Esophagus muscularis mucosa (tissue), 4 donors: Measurements from ENCODE around the gene KRT74. TPM values are rescaled to one million over a fixed set of nuclear protein-coding genes. Genes with fewer than 3 reads are reported as not detected.
"Not testable (repeated sequence)": the region's sequence is repeated elsewhere in the genome, so short reads cannot be mapped to it uniquely, and the experiment has no call there.

Source experiments
- DNase-seq: peaks from one replicate; pipeline ENCODE4 v3.0.0-alpha.2; 2017; ENCODE audit errors: extremely low spot score
- H3K27ac ChIP-seq, 4 donors: fragments of 200-600 bp; sonication (generic); replicated peaks in 1 of 4; 1 replicate in 3 of 4; 2 replicates in 1 of 4; pipeline ENCODE4 v1.5.1; 2016 to 2019; ENCODE audit warnings: mild to moderate bottlenecking in 1 of 4
- H3K27me3 ChIP-seq, 4 donors: fragments of 200-600 bp; sonication (generic); one replicate each; pipeline versions ENCODE4 v1.5.1 to v1.6.0; 2016 to 2019
- H3K36me3 ChIP-seq, 4 donors: fragments of 200-600 bp; sonication (generic); one replicate each; pipeline ENCODE4 v1.5.1; 2016 to 2019
- H3K4me1 ChIP-seq, 4 donors: fragments of 200-600 bp; sonication (generic); one replicate each; pipeline ENCODE4 v1.5.1; 2016 to 2019
- H3K4me3 ChIP-seq, 4 donors: fragments of 200-600 bp; sonication (generic); 1 replicate in 2 of 4; 2 replicates in 2 of 4; pipeline ENCODE4 v1.5.1; 2016 to 2019; ENCODE audit warnings: mild to moderate bottlenecking in 4 of 4, moderate library complexity in 1 of 4
- H3K9me3 ChIP-seq, 4 donors: fragments of 200-600 bp; sonication (generic); 1 replicate in 3 of 4; 2 replicates in 1 of 4; pipeline ENCODE4 v1.5.1; 2016 to 2019
- EP300 ChIP-seq: sonication (generic); formaldehyde crosslinking; IDR thresholded peaks from one replicate; pipeline ENCODE4 v1.6.1; 2017; ENCODE audit warnings: antibody characterized with exemption
- POLR2A ChIP-seq: fragments of 450-650 bp; IDR thresholded peaks from one replicate; pipeline ENCODE4 v1.6.1; 2017; ENCODE audit warnings: antibody characterized with exemption, moderate library complexity, mild to moderate bottlenecking, low read depth
- POLR2AphosphoS5 ChIP-seq, 2 donors: sonication (generic); formaldehyde crosslinking; IDR thresholded peaks; one replicate each; pipeline ENCODE4 v1.6.1; 2017; ENCODE audit warnings: antibody characterized with exemption in 2 of 2
- WGBS: methylation state at CpG from one replicate; pipeline ENCODE4 v1.1.5; 2018; 5-methylcytosine and 5-hydroxymethylcytosine counted together
- intact Hi-C: fragments of 100-400 bp; cut with DNase I; formaldehyde crosslinking; loops from one replicate; pipeline ENCODE4 v1.15.1; 2023
- total RNA-seq, 4 donors: library from RNA; depleted of rRNA; stranded (reverse); fragments of >200 nt; gene quantifications; one replicate each; pipeline versions ENCODE4 v1.1.0 to v1.2.1, GENCODE V29; 2016
- TF ChIP-seq, protein P1 (sequence below), 3 experiments: fragments of 200-600 bp in 2 of 3; fragments of 450-650 bp in 1 of 3; sonication (generic) in 2 of 3; IDR thresholded peaks; one replicate each; pipeline ENCODE4 v1.5.1; 2017 to 2019; ENCODE audit warnings: antibody characterized with exemption in 3 of 3, mild to moderate bottlenecking in 2 of 3, moderate library complexity in 1 of 3

The KRT74 gene
- total RNA-seq, 4 donors from 2014 or later, result not detected

DNA sequence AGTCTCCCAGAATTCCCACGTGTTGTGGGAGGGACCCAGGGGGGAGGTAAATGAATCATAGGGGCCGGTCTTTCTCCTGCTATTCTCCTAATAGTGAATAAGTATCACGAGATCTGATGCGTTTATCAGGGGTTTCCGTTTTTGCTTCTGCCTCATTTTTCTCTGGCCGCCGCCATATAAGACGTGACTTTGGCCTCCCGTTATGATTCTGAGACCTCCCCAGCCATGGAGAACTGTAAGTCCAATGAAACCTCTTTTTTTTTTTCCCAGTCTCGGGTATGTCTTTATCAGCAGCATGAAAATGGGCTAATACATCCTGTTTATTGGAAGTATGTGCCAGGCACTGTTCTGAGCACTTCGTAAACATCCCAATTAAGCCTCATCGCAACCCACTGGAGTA lies 26.8 kb upstream of the KRT74 start:
- whole genome bisulfite sequencing, result 84% methylated on average over 12 of the region's 12 CpGs
- Histone ChIP-seq H3K36me3 (no peaks in the 10 kb centered on the region), H3K4me1 (no peaks in the 10 kb centered on the region), H3K27me3 (peaks cover 0 to 56% (median 9%) of the 10 kb centered on the region in 4 donors), H3K9me3 (no peaks in the 10 kb centered on the region), H3K4me3 (no peak overlapping the region), H3K27ac (no peak overlapping the region)
- DNase-seq, result peak; percentile 29
- intact Hi-C loops, result no loop called here
- TF ChIP-seq EP300 (no peak), POLR2A (no peak), POLR2AphosphoS5 (IDR thresholded peaks at IDR 0.05) (no peak)
- TF ChIP-seq, protein P1, sequence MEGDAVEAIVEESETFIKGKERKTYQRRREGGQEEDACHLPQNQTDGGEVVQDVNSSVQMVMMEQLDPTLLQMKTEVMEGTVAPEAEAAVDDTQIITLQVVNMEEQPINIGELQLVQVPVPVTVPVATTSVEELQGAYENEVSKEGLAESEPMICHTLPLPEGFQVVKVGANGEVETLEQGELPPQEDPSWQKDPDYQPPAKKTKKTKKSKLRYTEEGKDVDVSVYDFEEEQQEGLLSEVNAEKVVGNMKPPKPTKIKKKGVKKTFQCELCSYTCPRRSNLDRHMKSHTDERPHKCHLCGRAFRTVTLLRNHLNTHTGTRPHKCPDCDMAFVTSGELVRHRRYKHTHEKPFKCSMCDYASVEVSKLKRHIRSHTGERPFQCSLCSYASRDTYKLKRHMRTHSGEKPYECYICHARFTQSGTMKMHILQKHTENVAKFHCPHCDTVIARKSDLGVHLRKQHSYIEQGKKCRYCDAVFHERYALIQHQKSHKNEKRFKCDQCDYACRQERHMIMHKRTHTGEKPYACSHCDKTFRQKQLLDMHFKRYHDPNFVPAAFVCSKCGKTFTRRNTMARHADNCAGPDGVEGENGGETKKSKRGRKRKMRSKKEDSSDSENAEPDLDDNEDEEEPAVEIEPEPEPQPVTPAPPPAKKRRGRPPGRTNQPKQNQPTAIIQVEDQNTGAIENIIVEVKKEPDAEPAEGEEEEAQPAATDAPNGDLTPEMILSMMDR (IDR thresholded peaks at IDR 0.05), result no peak

DNA sequence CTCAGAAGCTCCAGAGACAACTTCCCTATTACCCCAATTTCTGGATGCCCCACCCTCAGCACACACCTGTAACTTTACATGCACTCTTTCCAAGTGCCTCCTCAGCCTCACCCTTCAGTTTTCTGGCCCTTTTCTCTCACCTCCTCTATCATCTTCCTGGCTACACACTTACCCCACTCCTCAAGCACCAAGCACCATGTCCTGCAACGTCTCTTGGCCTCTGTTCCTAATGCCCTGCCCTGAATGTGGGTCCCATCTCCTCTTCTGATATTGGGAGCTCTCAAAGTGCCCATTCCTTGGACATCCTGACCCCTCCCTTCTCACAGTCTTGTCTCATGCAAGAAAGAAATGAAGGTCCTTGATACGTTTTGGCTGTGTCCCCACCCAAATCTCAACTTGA lies 26.4 kb upstream of the KRT74 start:
- Histone ChIP-seq H3K4me1 (no peaks in the 10 kb centered on the region), H3K9me3 (no peaks in the 10 kb centered on the region), H3K4me3 (no peak overlapping the region), H3K27me3 (peaks cover 0 to 55% (median 9%) of the 10 kb centered on the region in 4 donors), H3K36me3 (no peaks in the 10 kb centered on the region), H3K27ac (no peak overlapping the region)
- peak; percentile 53 for DNase-seq
- TF ChIP-seq EP300, result no peak
- TF ChIP-seq, protein P1 (IDR thresholded peaks at IDR 0.05), result no peak
- TF ChIP-seq POLR2A, result no peak
- TF ChIP-seq POLR2AphosphoS5 (IDR thresholded peaks at IDR 0.05), result no peak
- 80% methylated on average over 2 of the region's 2 CpGs for WGBS
- intact Hi-C loops, result no loop called here

DNA sequence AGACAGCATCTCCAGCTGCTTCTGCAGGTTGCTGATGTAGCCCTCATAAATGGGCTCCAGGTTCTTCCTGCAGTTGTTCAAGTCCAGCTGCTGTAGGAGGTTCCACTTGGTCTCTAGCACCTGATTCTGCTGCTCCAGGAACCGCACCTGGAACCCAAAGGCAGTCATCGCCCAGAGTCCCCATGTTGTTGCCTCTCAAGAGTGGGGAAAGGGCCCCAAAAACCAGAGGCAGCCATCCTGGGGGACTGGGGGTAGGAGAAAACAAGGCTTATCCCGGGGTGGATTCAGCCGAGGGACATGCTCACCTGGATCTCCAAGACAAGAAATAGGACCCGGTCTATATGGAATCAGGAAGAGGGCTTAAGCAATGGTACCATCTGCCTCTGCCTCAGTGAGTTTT lies 25.3 kb upstream of the KRT74 start:
- intact Hi-C loops, result no loop called here
- Histone ChIP-seq H3K27ac (no peak overlapping the region), H3K4me1 (no peaks in the 10 kb centered on the region), H3K27me3 (peaks cover 0 to 52% (median 9%) of the 10 kb centered on the region in 4 donors), H3K4me3 (no peak overlapping the region), H3K36me3 (no peaks in the 10 kb centered on the region), H3K9me3 (no peaks in the 10 kb centered on the region)
- TF ChIP-seq EP300 (no peak), POLR2A (no peak), POLR2AphosphoS5 (IDR thresholded peaks at IDR 0.05) (no peak)
- TF ChIP-seq, protein P1 (IDR thresholded peaks at IDR 0.05), result no peak
- WGBS, result 98% methylated on average over 5 of the region's 5 CpGs
- DNase-seq, result no peak

DNA sequence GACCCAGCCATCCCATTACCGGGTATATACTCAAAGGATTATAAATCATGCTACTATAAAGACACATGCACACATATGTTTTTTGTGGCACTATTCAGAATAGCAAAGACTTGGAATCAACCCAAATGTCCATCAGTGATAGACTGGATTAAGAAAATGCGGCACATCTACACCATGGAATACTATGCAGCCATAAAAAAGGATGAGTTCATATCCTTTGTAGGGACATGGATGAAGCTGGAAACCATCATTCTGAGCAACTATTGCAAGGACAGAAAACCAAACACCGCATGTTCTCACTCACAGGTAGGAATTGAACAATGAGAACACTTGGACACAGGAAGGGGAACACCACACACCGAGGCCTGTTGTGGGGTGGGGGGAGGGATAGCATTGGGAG lies 20.6 kb upstream of the KRT74 start:
- WGBS, result 88% methylated on average over 4 of the region's 4 CpGs
- peaks cover 0 to 32% (median 0%) of the 10 kb centered on the region in 4 donors for H3K27me3 ChIP-seq
- H3K9me3 ChIP-seq, H3K27ac ChIP-seq, DNase-seq, H3K4me3 ChIP-seq, H3K4me1 ChIP-seq, intact Hi-C loops, H3K36me3 ChIP-seq: not testable (repeated sequence)

DNA sequence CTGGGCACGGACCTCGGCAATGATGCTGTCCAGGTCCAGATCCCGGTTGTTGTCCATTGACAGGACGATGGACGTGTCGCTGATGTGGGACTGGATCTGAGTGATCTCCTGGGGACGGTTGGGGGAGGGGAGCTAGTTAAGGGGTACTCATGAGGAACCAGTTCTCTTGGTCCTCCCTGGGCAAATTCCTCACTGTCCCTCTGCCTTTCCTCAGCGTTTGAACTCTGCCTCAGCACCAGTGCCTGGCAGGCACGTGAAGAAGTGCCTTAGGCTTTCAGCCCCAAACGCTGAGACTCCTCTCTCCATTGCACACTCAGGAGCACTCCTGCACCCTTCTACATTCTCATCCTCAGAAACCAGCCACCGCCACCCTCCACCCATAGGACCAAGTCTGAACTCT lies 17.9 kb upstream of the KRT74 start:
- Histone ChIP-seq H3K4me3 (no peak overlapping the region), H3K4me1 (no peaks in the 10 kb centered on the region), H3K36me3 (no peaks in the 10 kb centered on the region), H3K27me3 (peaks cover 0 to 28% (median 0%) of the 10 kb centered on the region in 4 donors), H3K9me3 (no peaks in the 10 kb centered on the region), H3K27ac (no peak overlapping the region)
- WGBS, result 77% methylated on average over 8 of the region's 11 CpGs
- intact Hi-C loops, result no loop called here
- no peak for DNase-seq
- TF ChIP-seq POLR2A, result no peak
- TF ChIP-seq POLR2AphosphoS5 (IDR thresholded peaks at IDR 0.05), result no peak
- TF ChIP-seq EP300, result no peak
- TF ChIP-seq, protein P1 (IDR thresholded peaks at IDR 0.05), result no peak
